ENCODE results near the gene CARMIL1.

DNA sequence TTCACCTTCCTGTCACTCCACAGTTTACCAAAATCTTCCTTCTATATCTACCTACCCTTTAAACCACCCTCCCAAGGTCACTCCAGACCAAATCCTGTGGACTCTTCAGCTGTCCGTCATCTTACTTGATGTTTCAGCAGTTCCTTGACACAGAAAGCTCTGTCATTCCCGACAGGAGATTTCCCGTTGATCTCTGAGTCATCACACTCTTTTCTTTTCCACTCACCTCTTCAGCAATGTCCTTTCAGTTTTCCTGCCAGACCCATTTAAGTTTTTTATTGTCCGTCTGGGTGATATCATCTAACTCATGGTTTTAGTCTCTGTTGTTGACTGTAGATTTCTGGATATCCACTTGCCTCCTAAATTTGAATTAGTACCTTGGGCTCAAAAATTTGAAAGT lies 302.9 kb downstream of the CARMIL1 start:
- TF ChIP-seq, protein P1, sequence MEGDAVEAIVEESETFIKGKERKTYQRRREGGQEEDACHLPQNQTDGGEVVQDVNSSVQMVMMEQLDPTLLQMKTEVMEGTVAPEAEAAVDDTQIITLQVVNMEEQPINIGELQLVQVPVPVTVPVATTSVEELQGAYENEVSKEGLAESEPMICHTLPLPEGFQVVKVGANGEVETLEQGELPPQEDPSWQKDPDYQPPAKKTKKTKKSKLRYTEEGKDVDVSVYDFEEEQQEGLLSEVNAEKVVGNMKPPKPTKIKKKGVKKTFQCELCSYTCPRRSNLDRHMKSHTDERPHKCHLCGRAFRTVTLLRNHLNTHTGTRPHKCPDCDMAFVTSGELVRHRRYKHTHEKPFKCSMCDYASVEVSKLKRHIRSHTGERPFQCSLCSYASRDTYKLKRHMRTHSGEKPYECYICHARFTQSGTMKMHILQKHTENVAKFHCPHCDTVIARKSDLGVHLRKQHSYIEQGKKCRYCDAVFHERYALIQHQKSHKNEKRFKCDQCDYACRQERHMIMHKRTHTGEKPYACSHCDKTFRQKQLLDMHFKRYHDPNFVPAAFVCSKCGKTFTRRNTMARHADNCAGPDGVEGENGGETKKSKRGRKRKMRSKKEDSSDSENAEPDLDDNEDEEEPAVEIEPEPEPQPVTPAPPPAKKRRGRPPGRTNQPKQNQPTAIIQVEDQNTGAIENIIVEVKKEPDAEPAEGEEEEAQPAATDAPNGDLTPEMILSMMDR (IDR thresholded peaks at IDR 0.05), result no peak
- no peak for TF ChIP-seq POLR2A (IDR thresholded peaks at IDR 0.05)
